Measurements from ENCODE around the gene CDCA8.

DNA sequence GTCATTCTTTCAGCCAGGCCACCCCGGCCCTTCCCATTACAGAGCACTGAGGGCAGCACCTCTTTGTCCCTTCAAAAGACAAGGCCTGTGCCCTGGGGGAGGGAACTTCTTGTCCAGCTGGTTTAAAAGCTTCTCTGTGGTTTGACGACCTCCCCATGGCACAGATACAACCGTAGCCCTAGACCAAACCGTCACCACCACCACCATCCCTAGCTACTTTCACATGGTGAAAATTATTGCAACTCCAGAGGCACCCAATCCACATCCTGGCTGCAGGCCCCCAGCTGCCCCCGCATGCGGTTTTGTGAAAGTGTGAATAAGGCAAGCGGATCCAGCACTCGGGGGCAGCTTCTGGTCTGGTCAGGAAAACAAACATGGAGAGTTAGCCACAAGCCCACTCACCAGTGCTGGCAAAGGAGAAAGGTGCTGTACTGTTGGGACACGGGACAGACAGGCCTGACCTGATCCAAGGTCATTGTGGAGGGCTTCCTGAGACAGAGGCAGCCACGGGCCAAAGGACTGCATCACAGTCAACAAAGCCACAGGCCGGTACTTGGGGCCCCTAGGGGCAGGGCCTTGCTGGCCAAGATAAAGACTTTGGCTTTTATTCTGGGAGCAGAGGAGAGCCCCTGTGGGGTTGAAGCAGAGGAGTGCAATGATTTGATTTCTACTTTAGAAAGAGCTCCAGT lies 31.2 kb downstream of the CDCA8 start:
- peak; percentile 56; the same call in 1 of the 2 replicates for TF ChIP-seq REPIN1 (CRISPR knock-in tag; IDR thresholded peaks at IDR 0.05; ENCODE audit: borderline replicate concordance, low read depth)
- no peak for TF ChIP-seq ASH2L (IDR thresholded peaks at IDR 0.05; ENCODE audit: insufficient read length, low read depth, low read length)
- TF ChIP-seq MATR3 (CRISPR knock-in tag; IDR thresholded peaks at IDR 0.05) = no peak

Data from HepG2 (cell line).